ENCODE results near the gene CALML6.

Gene CALML6

GRCh38 chr1:1911350-1912041 lies 3.6 kb upstream of the CALML6 start:
- no peak for DNase-seq (ENCODE audit: low read depth in 2 of 2)

GRCh38 chr1:1914101-1914970 lies 724 bp upstream of the CALML6 start:
- DNase-seq (ENCODE audit: low read depth in 2 of 2), result no peak

- DNase-seq (ENCODE audit: low read depth in 2 of 2), result no peak
Measured at GRCh38 chr1:1915911-1916840, 1.1 kb downstream of the CALML6 start.

- no peak for DNase-seq (ENCODE audit: low read depth in 2 of 2)
Measured at GRCh38 chr1:1916851-1917251, 1.8 kb downstream of the CALML6 start.

GRCh38 chr1:1917304-1917976 lies 2.4 kb downstream of the CALML6 start:
- no peak for DNase-seq (ENCODE audit: low read depth in 2 of 2)

- DNase-seq (ENCODE audit: low read depth in 2 of 2), result no peak
Measured at GRCh38 chr1:1917995-1918900, 3.2 kb downstream of the CALML6 start.

GRCh38 chr1:1918901-1919303 lies 3.8 kb downstream of the CALML6 start, which contains the start of gene TMEM52:
Gene TMEM52 (minus strand): TSS chr1:1919279. CDS start chr1:1919265, 14 bp downstream.
- no peak for DNase-seq (ENCODE audit: low read depth in 2 of 2)

- DNase-seq (ENCODE audit: low read depth in 2 of 2), result peak; percentile 98
Measured at GRCh38 chr1:1919304-1920056, 4.4 kb downstream of the CALML6 start.

GRCh38 chr1:1920057-1920607 lies 5.1 kb downstream of the CALML6 start:
- no peak for DNase-seq (ENCODE audit: low read depth in 2 of 2)

- no peak for DNase-seq (ENCODE audit: low read depth in 2 of 2)
Measured at GRCh38 chr1:1920608-1921458, 5.8 kb downstream of the CALML6 start.

- no peak for DNase-seq (ENCODE audit: low read depth in 2 of 2)
Measured at GRCh38 chr1:1921459-1921862, 6.4 kb downstream of the CALML6 start.

GRCh38 chr1:1921901-1922701 lies 7.0 kb downstream of the CALML6 start:
- no peak for DNase-seq (ENCODE audit: low read depth in 2 of 2)

- no peak for DNase-seq (ENCODE audit: low read depth in 2 of 2)
Measured at GRCh38 chr1:1922702-1922955, 7.6 kb downstream of the CALML6 start.

GRCh38 chr1:1922956-1923833 lies 8.1 kb downstream of the CALML6 start:
- DNase-seq (ENCODE audit: low read depth in 2 of 2), result no peak

GRCh38 chr1:1924386-1924785 lies 9.3 kb downstream of the CALML6 start:
- DNase-seq (ENCODE audit: low read depth in 2 of 2), result no peak

GRCh38 chr1:1924849-1925248 lies 9.8 kb downstream of the CALML6 start:
- DNase-seq (ENCODE audit: low read depth in 2 of 2), result no peak

Measured in stimulated activated CD8-positive, alpha-beta memory T cell treated with anti-CD3 and anti-CD28 coated beads, Interleukin-7, amount 100 ng/mL, for 4 hours (primary cell).